NCI-H460 (cell line): ENCODE data around the gene ERLEC1. TPM values are rescaled to one million over a fixed set of nuclear protein-coding genes. Genes with fewer than 3 reads are reported as not detected.
"Not testable (repeated sequence)": the region's sequence is repeated elsewhere in the genome, so short reads cannot be mapped to it uniquely, and the experiment has no call there.

Experiments used
- DNase-seq: peaks from one replicate; pipeline ENCODE4 v3.0.0-alpha.2; 2016; ENCODE audit warnings: low read depth; ENCODE audit errors: extremely low read depth
- polyA plus RNA-seq: library from polyadenylated mRNA; depleted of rRNA; stranded (reverse); fragments of >200 nt; gene quantifications from 2 replicates; pipeline ENCODE4 v1.2.3, GENCODE V29; 2014; cell fraction: nucleus; rRNA removed
- total RNA-seq: library from RNA; depleted of rRNA; stranded (reverse); fragments of >200 nt; shearing (Covaris generic); gene quantifications from 2 replicates; pipeline ENCODE4 v1.2.3, GENCODE V29; 2014; rRNA removed

ERLEC1 gene
- total RNA-seq = 111 and 112 TPM in 2 replicates
- 50.7 and 50.8 TPM in 2 replicates for polyA plus RNA-seq

GRCh38 chr2:53786705-53787613 lies at the start of gene ERLEC1, which contains the start of gene ASB3:
ERLEC1 (plus strand) TSS chr2:53787044; CDS start chr2:53787211, 167 bp downstream.
ASB3 (minus strand) TSS chr2:53786953; CDS start chr2:53765572, 21,381 bp downstream.
- DNase-seq = peak; percentile 74

GRCh38 chr2:53737091-53737490 lies 49.8 kb upstream of the ERLEC1 start:
- no peak for DNase-seq

GRCh38 chr2:53739032-53739431 lies 47.8 kb upstream of the ERLEC1 start:
- DNase-seq = no peak

GRCh38 chr2:53740170-53740569 lies 46.7 kb upstream of the ERLEC1 start:
- DNase-seq = peak; percentile 25

GRCh38 chr2:53744395-53745065 lies 42.3 kb upstream of the ERLEC1 start:
- DNase-seq = no peak

GRCh38 chr2:53750041-53750768 lies 36.6 kb upstream of the ERLEC1 start:
- DNase-seq = no peak

- DNase-seq = no peak
Observed at GRCh38 chr2:53751728-53752127, 35.1 kb upstream of the ERLEC1 start.

GRCh38 chr2:53752385-53752784 lies 34.5 kb upstream of the ERLEC1 start:
- no peak for DNase-seq

GRCh38 chr2:53753041-53753440 lies 33.8 kb upstream of the ERLEC1 start:
- no peak for DNase-seq

GRCh38 chr2:53755121-53755520 lies 31.7 kb upstream of the ERLEC1 start:
- peak; percentile 7 for DNase-seq

GRCh38 chr2:53756644-53757043 lies 30.2 kb upstream of the ERLEC1 start:
- DNase-seq = no peak

- DNase-seq = not testable (repeated sequence)
Observed at GRCh38 chr2:53757206-53757605, 29.6 kb upstream of the ERLEC1 start.

GRCh38 chr2:53765767-53766166 lies 21.1 kb upstream of the ERLEC1 start:
- DNase-seq = no peak

- peak; percentile 77 for DNase-seq
Observed at GRCh38 chr2:53767405-53768241, 19.2 kb upstream of the ERLEC1 start, which contains the start of gene CHAC2. CHAC2 (plus strand) TSS chr2:53767804; CDS start chr2:53767887, 83 bp downstream.

- peak; percentile 45 for DNase-seq
Observed at GRCh38 chr2:53768242-53768542, 18.7 kb upstream of the ERLEC1 start.

GRCh38 chr2:53769318-53769945 lies 17.4 kb upstream of the ERLEC1 start:
- DNase-seq = no peak

- no peak for DNase-seq
Observed at GRCh38 chr2:53770264-53770663, 16.6 kb upstream of the ERLEC1 start.

- no peak for DNase-seq
Observed at GRCh38 chr2:53777134-53777533, 9.7 kb upstream of the ERLEC1 start.

- no peak for DNase-seq
Observed at GRCh38 chr2:53778536-53779162, 8.2 kb upstream of the ERLEC1 start.
